IMR-90 (cell line): ENCODE results near the gene SLC39A11. TPM values are rescaled to one million over a fixed set of nuclear protein-coding genes. Genes with fewer than 3 reads are reported as not detected.

Experiments
- ATAC-seq: fragments of 200-7000 bp; cut with Tn5 transposase; 2 replicates; pipeline ENCODE4 v1.9.1; 2020; ENCODE audit warnings: low read depth, mild to moderate bottlenecking, moderate library complexity
- BruUV-seq: library from RNA; stranded (reverse); fragments of 400-500 nt; replicated peaks from 2 replicates; lab custom pipeline; 2021; lab: Mats Ljungman, UMichigan
- CTCF ChIA-PET: fragments of 300-600 bp; formaldehyde crosslinking; extraction: SDS; loops from one replicate; lab custom pipeline; 2021; ENCODE audit warnings: antibody characterized with exemption; lab: Yijun Ruan, JAX
- POLR2A ChIA-PET: fragments of 300-600 bp; sonication (Branson Sonifier 250); formaldehyde crosslinking; loops from one replicate; lab custom pipeline; 2022; ENCODE audit warnings: antibody characterized with exemption; ENCODE audit not compliant: unreplicated experiment; lab: Charles Lee
- DNase-seq: peaks from one replicate; pipeline ENCODE4 v3.0.0; 2013
- H2AFZ ChIP-seq: replicated peaks from 2 replicates; pipeline ENCODE3; 2013; ENCODE audit warnings: low read length, mild to moderate bottlenecking; ENCODE audit not compliant: poor library complexity
- H2AK5ac ChIP-seq: 2 replicates; pipeline ENCODE4 v1.6.1; 2013; ENCODE audit warnings: low read depth, low read length, inconsistent platforms
- H2AK9ac ChIP-seq: replicated peaks from 2 replicates; pipeline ENCODE3; 2013; ENCODE audit warnings: mild to moderate bottlenecking, low read depth, low read length, moderate library complexity; ENCODE audit not compliant: poor library complexity
- H2BK120ac ChIP-seq: 2 replicates; pipeline ENCODE4 v1.6.1; 2013; ENCODE audit warnings: low read depth, low read length, inconsistent platforms
- H2BK15ac ChIP-seq: 3 replicates; pipeline ENCODE4 v1.6.1; 2013; ENCODE audit warnings: low read depth, low read length, inconsistent platforms
- H2BK20ac ChIP-seq: 2 replicates; pipeline ENCODE4 v1.6.1; 2013; ENCODE audit warnings: low read depth, mild to moderate bottlenecking, inconsistent platforms, low read length, moderate library complexity
- H2BK5ac ChIP-seq: 2 replicates; pipeline ENCODE4 v1.6.1; 2013; ENCODE audit warnings: mild to moderate bottlenecking, low read depth, low read length, inconsistent platforms; ENCODE audit not compliant: poor library complexity, severe bottlenecking
- H3K14ac ChIP-seq: replicated peaks from 2 replicates; pipeline ENCODE4 v1.6.1; 2013; ENCODE audit warnings: low read depth, low read length, inconsistent platforms
- H3K18ac ChIP-seq: 2 replicates; pipeline ENCODE4 v1.6.1; 2013; ENCODE audit warnings: low read depth, low read length, control low read depth
- H3K23ac ChIP-seq: 2 replicates; pipeline ENCODE4 v1.6.1; 2013; ENCODE audit warnings: low read depth, low read length, inconsistent platforms
- H3K27ac ChIP-seq: 2 replicates; pipeline ENCODE4 v1.5.1; 2013; ENCODE audit warnings: mild to moderate bottlenecking, control low read depth, low read length; ENCODE audit not compliant: insufficient read depth
- H3K27me3 ChIP-seq: 2 replicates; pipeline ENCODE4 v1.6.1; 2013; ENCODE audit warnings: low read length; ENCODE audit not compliant: control insufficient read depth, insufficient read depth
- H3K36me3 ChIP-seq: 2 replicates; pipeline ENCODE4 v1.6.1; 2013; ENCODE audit warnings: low read length, mixed read lengths; ENCODE audit not compliant: control insufficient read depth, insufficient read depth
- H3K4ac ChIP-seq: 2 replicates; pipeline ENCODE4 v1.6.1; 2013; ENCODE audit warnings: low read depth, low read length, inconsistent platforms
- H3K4me1 ChIP-seq: 2 replicates; pipeline ENCODE4 v1.6.1; 2013; ENCODE audit warnings: low read length, mixed read lengths; ENCODE audit not compliant: control insufficient read depth, insufficient read depth
- H3K4me2 ChIP-seq: 2 replicates; pipeline ENCODE4 v1.6.1; 2013; ENCODE audit warnings: low read depth, mild to moderate bottlenecking, control low read depth, low read length, moderate library complexity
- H3K4me3 ChIP-seq: 2 replicates; pipeline ENCODE4 v1.5.1; 2013; ENCODE audit warnings: low read depth, mild to moderate bottlenecking, control low read depth, low read length, moderate library complexity; ENCODE audit not compliant: insufficient read depth
- H3K56ac ChIP-seq: 2 replicates; pipeline ENCODE4 v1.6.1; 2013; ENCODE audit warnings: low read length, inconsistent platforms; ENCODE audit not compliant: insufficient read depth; ENCODE audit errors: extremely low read depth
- H3K79me1 ChIP-seq, 2 experiments: 2 replicates each; pipeline ENCODE4 v1.6.1; 2013; ENCODE audit warnings: low read length in 2 of 2, inconsistent platforms in 1 of 2, low read depth in 1 of 2
- H3K9ac ChIP-seq: 2 replicates; pipeline ENCODE4 v1.6.1; 2013; ENCODE audit warnings: low read depth, low read length, control low read depth
- H3K9me1 ChIP-seq: 2 replicates; pipeline ENCODE4 v1.6.1; 2013; ENCODE audit warnings: low read length, inconsistent platforms; ENCODE audit not compliant: insufficient read depth
- H3K9me3 ChIP-seq: 2 replicates; pipeline ENCODE4 v1.6.1; 2013; ENCODE audit warnings: low read length; ENCODE audit not compliant: control insufficient read depth, insufficient read depth
- H4K20me1 ChIP-seq: 2 replicates; pipeline ENCODE4 v1.6.1; 2013; ENCODE audit warnings: low read length, inconsistent platforms; ENCODE audit not compliant: insufficient read depth
- H4K5ac ChIP-seq: 2 replicates; pipeline ENCODE4 v1.6.1; 2013; ENCODE audit warnings: mild to moderate bottlenecking, low read depth, low read length, control low read depth
- H4K8ac ChIP-seq, 2 experiments: 2 replicates each; pipeline ENCODE4 v1.6.1; 2013; ENCODE audit warnings: low read depth in 2 of 2, low read length in 2 of 2, control low read depth in 1 of 2, inconsistent platforms in 1 of 2
- H4K91ac ChIP-seq: 2 replicates; pipeline ENCODE4 v1.6.1; 2013; ENCODE audit warnings: low read depth, low read length, inconsistent platforms; ENCODE audit not compliant: insufficient read depth
- BHLHE40 ChIP-seq: fragments of 150-350 bp; IDR thresholded peaks from 2 replicates; pipeline ENCODE4 v1.6.1; 2016; ENCODE audit warnings: mild to moderate bottlenecking, low read depth, low read length
- CHD1 ChIP-seq: IDR thresholded peaks from 2 replicates; pipeline ENCODE4 v1.6.1; 2012; ENCODE audit warnings: low read depth, low read length, improper control_type of control experiment
- CTCF ChIP-seq: conservative IDR thresholded peaks from 2 replicates; pipeline ENCODE4 v1.5.1; 2012; ENCODE audit warnings: mild to moderate bottlenecking, low read depth, low read length, improper control_type of control experiment
- ELK1 ChIP-seq: fragments of 150-350 bp; IDR thresholded peaks from 2 replicates; pipeline ENCODE4 v1.6.1; 2016; ENCODE audit warnings: low read depth, mild to moderate bottlenecking, low read length, moderate library complexity, borderline replicate concordance
- MAFK ChIP-seq: IDR thresholded peaks from 2 replicates; pipeline ENCODE4 v1.6.1; 2012; ENCODE audit warnings: low read depth, low read length, improper control_type of control experiment
- MXI1 ChIP-seq: IDR thresholded peaks from 2 replicates; pipeline ENCODE4 v1.6.1; 2012; ENCODE audit warnings: low read depth, mild to moderate bottlenecking, low read length, moderate library complexity, borderline replicate concordance
- NFE2L2 ChIP-seq: fragments of 150-350 bp; IDR thresholded peaks from 2 replicates; pipeline ENCODE4 v1.6.1; 2016; ENCODE audit warnings: low read depth, mild to moderate bottlenecking, low read length
- USF2 ChIP-seq: fragments of 150-350 bp; IDR thresholded peaks from 2 replicates; pipeline ENCODE4 v1.6.1; 2017; ENCODE audit warnings: mild to moderate bottlenecking, antibody characterized with exemption, low read length, low read depth
- WGBS, 2 experiments: methylation state at CpG; one replicate each; pipeline versions ENCODE4 v1.1.5 to v1.1.7; 2013; ENCODE audit warnings: missing lambda C conversion rate in 2 of 2; ENCODE audit not compliant: insufficient read length in 1 of 2; ENCODE audit errors: extremely low coverage in 2 of 2; 5-methylcytosine and 5-hydroxymethylcytosine counted together
- dilution Hi-C: fragments of 300-500 bp; cut with HindIII; formaldehyde crosslinking; loops from one replicate; pipeline ENCODE4 v1.14.3; 2018; ENCODE audit warnings: low sequenced_read_pairs; ENCODE audit not compliant: unreplicated experiment
- in situ Hi-C: fragments of 300-500 bp; cut with MboI; formaldehyde crosslinking; loops from 3 replicates; pipeline ENCODE4 v1.14.3; 2019; ENCODE audit warnings: low sequenced_read_pairs, inconsistent platforms, mixed read lengths
- intact Hi-C: fragments of 100-400 bp; cut with micrococcal nuclease; formaldehyde crosslinking; loops from 2 replicates; pipeline ENCODE4 v1.10.0; 2022
- polyA plus RNA-seq, 3 experiments: library from polyadenylated mRNA; depleted of rRNA; stranded (reverse); fragments of >200 nt; gene quantifications; 2 replicates each; pipeline ENCODE4 v1.2.3, GENCODE V29; 2012; ENCODE audit warnings: low replicate concordance in 1 of 3
- total RNA-seq: library from RNA; depleted of rRNA; stranded (reverse); fragments of >200 nt; gene quantifications from 2 replicates; pipeline ENCODE4 v1.2.3, GENCODE V29; 2012

SLC39A11 gene
- total and polyA plus RNA-seq, 2 of the 4 experiments (the other 2 are of a cell fraction): 8.8 to 14.3 TPM

GRCh38 chr17:72631568-72631948 lies 460.9 kb downstream of the SLC39A11 start:
- H2BK20ac ChIP-seq: no peak overlapping the region
- H3K4me3 ChIP-seq: no peak overlapping the region
- H3K9ac ChIP-seq: no peak overlapping the region
- H3K27me3 ChIP-seq: peaks cover 17% of the 10 kb centered on the region
- H2AFZ ChIP-seq: no peak overlapping the region
- H4K91ac ChIP-seq: no peak overlapping the region
- no peaks in the 10 kb centered on the region for H3K9me1 ChIP-seq
- H3K36me3 ChIP-seq: no peaks in the 10 kb centered on the region
- no peak overlapping the region for H2BK5ac ChIP-seq
- H3K27ac ChIP-seq: no peak overlapping the region
- no peak overlapping the region for H3K56ac ChIP-seq
- CTCF ChIA-PET: no interaction called here
- POLR2A ChIA-PET: no interaction called here
- intact Hi-C loops: no loop called here
- H3K18ac ChIP-seq: no peak overlapping the region
- no peak overlapping the region for H2BK15ac ChIP-seq
- no peak overlapping the region for H3K23ac ChIP-seq
- in situ Hi-C loops: no loop called here
- 67% methylated on average over 6 of the region's 9 CpGs; no CpG with 5 or more reads in 1 of the 2 experiments for WGBS, 2 experiments
- H2BK120ac ChIP-seq: no peak overlapping the region
- ATAC-seq (no peak), DNase-seq (no peak)
- no peak overlapping the region for H4K8ac ChIP-seq
- TF ChIP-seq CTCF (no peak), CHD1 (no peak), BHLHE40 (no peak), ELK1 (no peak), NFE2L2 (no peak), USF2 (no peak), MXI1 (no peak), MAFK (no peak)
- dilution Hi-C loops: no loop called here
- no peak overlapping the region for H3K4me2 ChIP-seq
- peaks cover 5% of the 10 kb centered on the region for H3K9me3 ChIP-seq
- H3K4me1 ChIP-seq: no peaks in the 10 kb centered on the region
- no peaks in the 10 kb centered on the region for H4K20me1 ChIP-seq
- no peaks in the 10 kb centered on the region for H3K79me1 ChIP-seq
- no peak overlapping the region for H3K4ac ChIP-seq
- H3K14ac ChIP-seq: no peak overlapping the region
- no TSS peak for BruUV-seq
- peak overlapping the region; percentile 57 for H2AK9ac ChIP-seq
- no peak overlapping the region for H2AK5ac ChIP-seq
- no peak overlapping the region for H4K5ac ChIP-seq
